K562 (cell line): Measurements from ENCODE around the gene CARD11. TPM values are rescaled to one million over a fixed set of nuclear protein-coding genes. Genes with fewer than 3 reads are reported as not detected.

Experiments used
- E2F4 ChIP-seq: sonication (generic); formaldehyde crosslinking; IDR thresholded peaks from 2 replicates; pipeline ENCODE4 v1.8.0; 2022; ENCODE audit warnings: mild to moderate bottlenecking, low read depth, missing genetic modification reagents
- ELK1 ChIP-seq: sonication (generic); formaldehyde crosslinking; IDR thresholded peaks from 2 replicates; pipeline ENCODE4 v1.8.1; 2022; ENCODE audit warnings: missing genetic modification reagents
- EZH2 ChIP-seq: IDR thresholded peaks from 2 replicates; pipeline ENCODE4 v1.6.1; 2012; ENCODE audit warnings: low read depth, mild to moderate bottlenecking, inconsistent platforms, low read length, borderline replicate concordance
- IRF1 ChIP-seq: sonication (generic); formaldehyde crosslinking; IDR thresholded peaks from 2 replicates; pipeline ENCODE4 v1.8.0; 2022; ENCODE audit warnings: missing genetic modification reagents, mild to moderate bottlenecking, borderline replicate concordance
- MXD1 ChIP-seq: fragments of 250-450 bp; sonication (Bioruptor Pico); IDR thresholded peaks from 2 replicates; pipeline ENCODE4 v1.8.0; 2021; ENCODE audit warnings: borderline replicate concordance, mild to moderate bottlenecking, moderate library complexity; ENCODE audit not compliant: poor library complexity, severe bottlenecking
- TAF15 ChIP-seq: fragments of 200-400 bp; formaldehyde crosslinking; IDR thresholded peaks from 2 replicates; pipeline ENCODE4 v1.6.1; 2017; ENCODE audit warnings: mild to moderate bottlenecking, low read depth, low read length, moderate library complexity
- TEAD1 ChIP-seq, 2 experiments: fragments of 450-650 bp in 1 of 2; sonication (generic) in 1 of 2; formaldehyde crosslinking; IDR thresholded peaks; 2 replicates each; pipeline versions ENCODE4 v1.4.0 to v1.8.0; 2020 to 2022; ENCODE audit warnings: mild to moderate bottlenecking in 2 of 2, missing genetic modification reagents in 1 of 2
- THRA ChIP-seq: fragments of 450-650 bp; IDR thresholded peaks from 2 replicates; pipeline ENCODE4 v1.6.1; 2017; ENCODE audit warnings: mild to moderate bottlenecking, moderate library complexity
- XRCC4 ChIP-seq: IDR thresholded peaks from one replicate; pipeline ENCODE4 v1.6.1; 2011; ENCODE audit not compliant: insufficient read depth, insufficient read length; ENCODE audit errors: extremely low read depth
- ZBTB49 ChIP-seq: sonication (generic); formaldehyde crosslinking; IDR thresholded peaks from 2 replicates; pipeline ENCODE4 v1.8.0; 2022; ENCODE audit warnings: missing genetic modification reagents, mild to moderate bottlenecking, borderline replicate concordance
- ZNF668 ChIP-seq: fragments of 250-450 bp; sonication (Bioruptor Pico); IDR thresholded peaks from 2 replicates; pipeline ENCODE4 v1.8.0; 2022; ENCODE audit warnings: mild to moderate bottlenecking, inconsistent platforms
- polyA plus RNA-seq, 8 experiments: library from polyadenylated mRNA; depleted of rRNA in 4 of 8; stranded (reverse) in 5 of 8; unstranded in 3 of 8; fragments of >200 nt; fragmentation: Nextera tagmentation in 2 of 8; fragmentation: Illumina TruSeq in 1 of 8; extraction: Ambion mirVana in 2 of 8; extraction: Trizol in 1 of 8; gene quantifications; 2 replicates each; pipeline versions ENCODE4 v1.2.1 to v1.2.3, GENCODE V29; 2011 to 2014; ENCODE audit warnings: inconsistent platforms in 1 of 8, missing spikeins in 1 of 8
- total RNA-seq, 7 experiments: library from RNA; depleted of rRNA in 6 of 7; stranded (reverse); fragments of >200 nt in 6 of 7; fragmentation: Illumina TruSeq in 2 of 7; extraction: Trizol in 2 of 7; gene quantifications; 2 replicates each; pipeline versions ENCODE4 v1.2.1 to v1.2.3, GENCODE V29; 2011 to 2021; ENCODE audit warnings: low replicate concordance in 1 of 7
- TF ChIP-seq, protein P1 (sequence below): sonication (generic); formaldehyde crosslinking; IDR thresholded peaks from 2 replicates; pipeline ENCODE4 v1.8.1; 2023; ENCODE audit warnings: missing genetic modification reagents, mild to moderate bottlenecking, borderline replicate concordance

The CARD11 gene
- total and polyA plus RNA-seq, 9 of the 15 experiments (the other 6 are each of a cell fraction or from before 2014, with no cell fraction given), result 0.07 to 12.8 (median 5.7) TPM

DNA sequence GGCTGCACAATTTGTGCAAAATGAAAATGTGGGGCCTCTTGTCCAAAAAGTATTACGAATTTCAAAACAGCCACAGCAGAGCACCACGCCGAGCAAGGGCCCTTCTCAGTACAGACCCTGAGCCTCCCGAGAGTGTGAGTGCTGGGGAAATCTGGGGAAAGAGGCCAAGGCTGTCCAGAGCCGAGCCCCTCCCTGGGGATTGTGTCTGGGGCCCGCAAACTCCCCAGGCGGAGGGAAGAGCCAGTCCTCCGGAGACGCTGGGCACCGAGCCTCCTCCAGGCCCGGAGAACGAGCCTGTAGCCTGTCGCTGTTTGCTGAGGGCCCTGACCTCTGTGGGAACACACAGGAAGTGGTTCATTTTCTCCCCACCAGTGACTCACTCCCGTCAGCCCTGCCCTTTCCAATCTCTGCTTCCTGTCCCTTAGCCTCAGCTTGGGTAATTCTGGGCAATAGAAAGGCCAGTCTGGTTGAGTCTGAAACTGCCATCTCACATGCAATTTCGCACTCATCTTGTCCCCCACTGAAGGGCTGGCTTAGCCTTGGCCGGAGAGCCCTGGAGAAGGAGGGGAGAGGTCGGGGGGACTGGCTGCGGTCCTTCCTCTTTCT is 180.1 kb downstream of the CARD11 start (continued):
- TF ChIP-seq ZBTB49 (CRISPR knock-in tag), result no peak
- TF ChIP-seq, protein P1, sequence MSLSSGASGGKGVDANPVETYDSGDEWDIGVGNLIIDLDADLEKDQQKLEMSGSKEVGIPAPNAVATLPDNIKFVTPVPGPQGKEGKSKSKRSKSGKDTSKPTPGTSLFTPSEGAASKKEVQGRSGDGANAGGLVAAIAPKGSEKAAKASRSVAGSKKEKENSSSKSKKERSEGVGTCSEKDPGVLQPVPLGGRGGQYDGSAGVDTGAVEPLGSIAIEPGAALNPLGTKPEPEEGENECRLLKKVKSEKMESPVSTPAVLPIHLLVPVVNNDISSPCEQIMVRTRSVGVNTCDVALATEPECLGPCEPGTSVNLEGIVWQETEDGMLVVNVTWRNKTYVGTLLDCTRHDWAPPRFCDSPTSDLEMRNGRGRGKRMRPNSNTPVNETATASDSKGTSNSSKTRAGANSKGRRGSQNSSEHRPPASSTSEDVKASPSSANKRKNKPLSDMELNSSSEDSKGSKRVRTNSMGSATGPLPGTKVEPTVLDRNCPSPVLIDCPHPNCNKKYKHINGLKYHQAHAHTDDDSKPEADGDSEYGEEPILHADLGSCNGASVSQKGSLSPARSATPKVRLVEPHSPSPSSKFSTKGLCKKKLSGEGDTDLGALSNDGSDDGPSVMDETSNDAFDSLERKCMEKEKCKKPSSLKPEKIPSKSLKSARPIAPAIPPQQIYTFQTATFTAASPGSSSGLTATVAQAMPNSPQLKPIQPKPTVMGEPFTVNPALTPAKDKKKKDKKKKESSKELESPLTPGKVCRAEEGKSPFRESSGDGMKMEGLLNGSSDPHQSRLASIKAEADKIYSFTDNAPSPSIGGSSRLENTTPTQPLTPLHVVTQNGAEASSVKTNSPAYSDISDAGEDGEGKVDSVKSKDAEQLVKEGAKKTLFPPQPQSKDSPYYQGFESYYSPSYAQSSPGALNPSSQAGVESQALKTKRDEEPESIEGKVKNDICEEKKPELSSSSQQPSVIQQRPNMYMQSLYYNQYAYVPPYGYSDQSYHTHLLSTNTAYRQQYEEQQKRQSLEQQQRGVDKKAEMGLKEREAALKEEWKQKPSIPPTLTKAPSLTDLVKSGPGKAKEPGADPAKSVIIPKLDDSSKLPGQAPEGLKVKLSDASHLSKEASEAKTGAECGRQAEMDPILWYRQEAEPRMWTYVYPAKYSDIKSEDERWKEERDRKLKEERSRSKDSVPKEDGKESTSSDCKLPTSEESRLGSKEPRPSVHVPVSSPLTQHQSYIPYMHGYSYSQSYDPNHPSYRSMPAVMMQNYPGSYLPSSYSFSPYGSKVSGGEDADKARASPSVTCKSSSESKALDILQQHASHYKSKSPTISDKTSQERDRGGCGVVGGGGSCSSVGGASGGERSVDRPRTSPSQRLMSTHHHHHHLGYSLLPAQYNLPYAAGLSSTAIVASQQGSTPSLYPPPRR (CRISPR knock-in tag), result no peak
- TF ChIP-seq E2F4 (CRISPR knock-in tag), result no peak
- TF ChIP-seq ELK1 (CRISPR knock-in tag), result no peak
- TF ChIP-seq ZNF668 (CRISPR knock-in tag), result no peak
- TF ChIP-seq XRCC4, result no peak
- TF ChIP-seq MXD1 (CRISPR knock-in tag), result no peak
- no peak for TF ChIP-seq TAF15
- TF ChIP-seq IRF1 (CRISPR knock-in tag), result no peak
- TF ChIP-seq TEAD1 (CRISPR knock-in tag; IDR thresholded peaks at IDR 0.05), result no peak
- no peak for TF ChIP-seq THRA
- TF ChIP-seq EZH2, result no peak
